Gastroesophageal sphincter (tissue), 3 donors: ENCODE measurements around the gene CPNE1.

Experiments used
- CTCF ChIP-seq, 4 experiments: fragments of 200-600 bp in 2 of 4; fragments of 450-650 bp in 2 of 4; sonication (generic) in 1 of 4; IDR thresholded peaks; one replicate each; pipeline ENCODE4 v1.5.1; 2017 to 2019; ENCODE audit warnings: antibody characterized with exemption in 4 of 4, mild to moderate bottlenecking in 2 of 4, moderate library complexity in 2 of 4
- POLR2A ChIP-seq, 2 donors: fragments of 450-650 bp; IDR thresholded peaks; one replicate each; pipeline ENCODE4 v1.6.1; 2017; ENCODE audit warnings: antibody characterized with exemption in 2 of 2, mild to moderate bottlenecking in 2 of 2, moderate library complexity in 1 of 2

DNA sequence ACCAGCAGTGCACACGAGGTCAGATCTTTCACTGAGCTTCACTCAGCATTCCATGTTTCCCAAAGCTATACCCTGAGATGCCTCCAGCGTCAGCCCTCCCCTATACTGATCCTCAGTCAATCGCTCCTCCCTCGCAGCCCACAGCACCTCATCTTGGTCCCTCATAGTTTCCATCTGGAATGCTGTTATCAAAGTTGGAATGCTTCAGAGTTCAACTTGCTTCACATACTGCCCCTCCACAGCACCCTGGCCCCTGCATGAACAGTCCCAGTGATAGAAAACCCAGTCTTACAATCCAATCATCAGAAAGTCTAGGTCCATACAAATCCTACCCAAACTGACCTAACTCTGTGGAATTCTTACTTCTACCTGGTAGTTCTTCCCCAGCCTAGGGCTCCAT, 29.0 kb downstream of the CPNE1 start:
- no peak for TF ChIP-seq POLR2A (IDR thresholded peaks at IDR 0.05)
- no peak for TF ChIP-seq CTCF (IDR thresholded peaks at IDR 0.05)
